Measurements from ENCODE around the gene ZNF587.
"Not testable (repeated sequence)": the region's sequence is repeated elsewhere in the genome, so short reads cannot be mapped to it uniquely, and the experiment has no call there.

The ZNF587 gene

DNA sequence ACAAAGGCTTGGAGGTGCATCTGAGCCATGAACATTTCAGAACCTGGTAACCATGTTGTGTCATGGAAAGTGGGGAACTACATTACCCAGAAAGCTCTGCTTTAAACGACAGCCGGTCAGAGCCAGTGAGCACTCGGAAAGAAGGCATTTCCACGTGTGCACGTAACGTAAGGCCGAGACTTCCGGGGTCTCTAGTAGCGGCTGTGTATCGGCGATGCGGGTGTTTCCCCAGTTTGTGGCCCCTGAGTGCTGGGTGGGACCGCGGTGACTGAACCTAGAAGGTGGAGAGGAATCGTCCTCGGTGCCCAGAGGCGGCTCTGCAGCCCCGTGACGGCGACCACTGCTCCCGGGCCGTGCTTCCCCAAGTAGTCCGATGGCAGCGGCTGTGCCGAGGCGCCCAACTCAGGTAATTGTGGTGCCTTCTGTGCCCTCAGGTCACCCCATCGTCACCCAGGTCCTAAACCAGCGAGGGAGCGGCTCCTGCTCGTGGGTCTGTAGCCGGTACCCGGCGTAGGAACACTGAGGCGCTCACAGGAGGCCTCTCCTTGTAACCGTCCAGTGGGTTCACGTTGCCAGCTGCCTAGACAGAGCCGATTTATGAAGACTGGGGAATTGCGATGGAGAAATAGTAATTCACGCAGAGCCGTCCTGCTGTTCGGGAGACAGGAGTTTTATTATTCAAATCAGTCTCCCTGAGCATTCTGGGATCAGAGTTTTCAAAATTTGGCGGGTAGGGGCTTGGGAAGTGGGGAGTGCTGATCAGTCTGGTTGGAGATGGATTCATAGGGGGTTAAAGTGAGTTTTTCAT, at the start of gene ZNF587:
TSS of gene ZNF587 (plus strand) at position 194 of the 808 bp plus-strand sequence. CDS start at position 374, 180 bp downstream.
- TF ChIP-seq, protein P1, sequence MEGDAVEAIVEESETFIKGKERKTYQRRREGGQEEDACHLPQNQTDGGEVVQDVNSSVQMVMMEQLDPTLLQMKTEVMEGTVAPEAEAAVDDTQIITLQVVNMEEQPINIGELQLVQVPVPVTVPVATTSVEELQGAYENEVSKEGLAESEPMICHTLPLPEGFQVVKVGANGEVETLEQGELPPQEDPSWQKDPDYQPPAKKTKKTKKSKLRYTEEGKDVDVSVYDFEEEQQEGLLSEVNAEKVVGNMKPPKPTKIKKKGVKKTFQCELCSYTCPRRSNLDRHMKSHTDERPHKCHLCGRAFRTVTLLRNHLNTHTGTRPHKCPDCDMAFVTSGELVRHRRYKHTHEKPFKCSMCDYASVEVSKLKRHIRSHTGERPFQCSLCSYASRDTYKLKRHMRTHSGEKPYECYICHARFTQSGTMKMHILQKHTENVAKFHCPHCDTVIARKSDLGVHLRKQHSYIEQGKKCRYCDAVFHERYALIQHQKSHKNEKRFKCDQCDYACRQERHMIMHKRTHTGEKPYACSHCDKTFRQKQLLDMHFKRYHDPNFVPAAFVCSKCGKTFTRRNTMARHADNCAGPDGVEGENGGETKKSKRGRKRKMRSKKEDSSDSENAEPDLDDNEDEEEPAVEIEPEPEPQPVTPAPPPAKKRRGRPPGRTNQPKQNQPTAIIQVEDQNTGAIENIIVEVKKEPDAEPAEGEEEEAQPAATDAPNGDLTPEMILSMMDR (IDR thresholded peaks at IDR 0.05): not testable (repeated sequence)

DNA sequence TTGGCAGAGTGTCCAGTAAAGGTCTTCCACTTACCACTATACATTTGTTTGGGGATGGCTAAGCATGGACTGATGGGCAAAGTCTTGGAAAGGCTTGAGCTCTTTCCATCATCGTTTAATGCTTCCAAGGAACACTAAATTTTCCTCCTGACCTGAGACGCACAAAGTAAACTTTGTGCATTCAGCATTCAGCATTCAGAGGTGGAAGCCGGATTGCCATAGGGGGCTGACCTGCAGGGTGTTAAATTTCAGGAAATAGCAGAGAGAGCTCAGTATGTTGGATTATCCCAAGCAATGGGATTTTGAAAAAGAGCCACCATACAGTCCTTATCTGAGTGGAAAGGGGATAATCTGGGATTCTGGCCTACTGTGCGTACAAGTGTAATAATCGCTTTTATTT, 49.0 kb upstream of the ZNF587 start:
- TF ChIP-seq, protein P1 (IDR thresholded peaks at IDR 0.05): no peak

DNA sequence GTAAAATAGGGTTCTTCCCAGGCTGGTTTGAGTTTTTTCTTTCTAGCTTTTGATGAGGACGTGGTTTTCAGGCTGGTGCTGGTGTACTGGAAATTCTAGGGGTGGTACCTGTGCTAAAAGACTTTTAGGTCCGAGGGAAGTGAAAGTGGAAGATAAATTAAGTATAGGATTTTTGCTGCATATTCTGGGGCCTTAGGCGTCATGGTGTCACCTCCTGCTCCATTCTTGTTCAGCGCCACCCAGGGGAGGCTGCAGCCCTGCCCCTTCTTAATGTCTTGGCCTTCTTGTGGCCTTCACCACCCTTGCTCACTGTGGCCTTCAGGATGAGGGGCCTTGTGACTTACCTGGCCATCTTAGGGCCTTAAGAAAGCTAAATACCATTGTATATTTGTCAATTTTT, 47.4 kb upstream of the ZNF587 start:
- TF ChIP-seq, protein P1 (IDR thresholded peaks at IDR 0.05): no peak

DNA sequence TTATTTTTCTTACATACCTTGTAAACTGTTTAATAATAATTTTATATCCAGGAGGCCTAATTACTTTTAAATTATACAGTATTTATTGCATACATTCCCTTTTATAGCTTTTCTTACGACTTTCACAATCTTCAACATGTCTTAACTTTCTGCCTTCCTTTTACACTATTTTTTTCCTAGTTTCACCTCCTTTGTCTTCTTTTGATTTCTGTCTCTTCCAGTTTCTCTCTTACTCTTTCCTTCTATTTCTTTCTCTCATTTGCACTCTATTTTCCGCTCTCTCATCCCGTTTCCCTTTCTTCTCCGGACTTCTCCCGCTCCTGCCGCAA, 46.4 kb upstream of the ZNF587 start:
- TF ChIP-seq, protein P1 (IDR thresholded peaks at IDR 0.05): no peak

DNA sequence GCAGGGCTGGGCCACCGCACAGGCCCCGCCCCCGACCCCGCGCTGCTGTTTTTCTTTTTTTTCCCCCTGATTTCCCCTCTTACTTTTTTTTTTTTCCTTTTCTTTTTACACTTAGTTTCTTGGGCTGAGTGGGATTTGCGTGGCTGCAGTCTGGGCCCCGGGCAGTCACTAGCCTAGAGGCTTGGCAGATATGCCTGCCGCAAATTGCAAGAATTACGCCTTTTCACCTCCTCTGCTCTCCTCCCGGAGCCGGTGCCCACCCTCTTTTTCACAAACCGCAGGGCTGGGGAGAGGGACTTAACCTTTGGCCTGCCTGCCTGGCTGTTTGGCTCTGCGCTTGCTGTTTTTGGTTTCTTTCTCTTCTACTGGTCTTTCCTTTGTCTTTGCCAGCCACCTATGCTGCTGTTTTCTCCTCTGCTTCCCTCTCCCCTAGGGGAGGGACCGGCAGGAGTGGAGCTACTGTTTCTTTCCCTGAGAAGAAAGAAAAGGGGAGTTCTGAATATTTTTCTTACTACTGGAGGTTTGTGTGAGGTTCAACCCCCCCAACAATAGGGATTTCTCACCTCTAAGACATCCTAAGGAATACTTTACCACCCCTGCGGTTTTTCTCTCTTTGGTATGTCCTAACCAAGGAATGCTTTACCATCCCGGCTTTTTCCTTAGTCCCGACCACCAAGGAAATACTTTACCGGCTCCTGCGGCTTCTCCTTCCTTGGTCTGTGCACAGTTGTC, 45.9 kb upstream of the ZNF587 start:
- TF ChIP-seq, protein P1 (IDR thresholded peaks at IDR 0.05): no peak

DNA sequence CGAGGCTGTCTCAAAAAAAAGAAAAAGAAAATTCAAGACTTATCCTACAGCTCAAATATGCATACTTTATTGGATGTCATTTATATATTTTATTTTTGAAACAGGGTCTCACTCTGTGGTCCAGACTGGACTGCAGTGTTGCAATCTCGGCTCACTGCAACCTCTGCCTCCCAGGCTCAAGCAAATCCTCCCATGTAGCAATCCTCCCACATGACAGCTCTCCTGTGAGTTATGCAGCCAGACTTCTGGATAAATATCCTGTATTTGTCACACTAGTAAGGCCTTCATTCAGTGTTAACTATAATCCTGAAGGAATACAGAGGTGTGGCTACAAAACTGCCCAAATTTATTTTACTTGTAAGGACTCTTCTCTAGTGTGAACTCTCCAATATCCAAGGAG, 42.1 kb upstream of the ZNF587 start:
- TF ChIP-seq, protein P1 (IDR thresholded peaks at IDR 0.05): no peak

DNA sequence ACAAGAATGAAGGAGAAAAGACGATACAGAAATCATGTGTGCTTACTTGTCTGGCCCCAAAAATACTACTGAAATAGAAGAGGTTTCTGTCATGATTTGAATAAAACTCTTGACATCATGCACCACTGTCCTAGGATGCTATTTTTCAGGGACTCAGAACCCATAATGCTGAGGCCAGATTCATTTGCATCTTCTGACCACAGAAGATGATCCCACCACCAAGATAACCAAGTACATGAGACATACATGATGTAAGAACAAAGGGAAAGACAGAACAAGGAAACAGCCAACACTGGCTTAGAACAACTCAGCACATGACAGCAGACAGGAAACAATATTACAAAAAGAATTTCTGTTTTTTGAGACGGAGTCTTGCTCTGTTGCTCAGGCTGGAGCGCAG, 37.4 kb upstream of the ZNF587 start:
- TF ChIP-seq, protein P1 (IDR thresholded peaks at IDR 0.05): no peak

Measured in LNCAP (cell line).